ENCODE data around the gene IMPDH1. TPM values are rescaled to one million over a fixed set of nuclear protein-coding genes. Genes with fewer than 3 reads are reported as not detected.

The IMPDH1 gene
- total and polyA plus RNA-seq, 2 donors from 2014 or later = 20.9 to 40.3 TPM

GRCh38 chr7:128399991-128400390 lies 9.8 kb downstream of the IMPDH1 start:
- Histone ChIP-seq H3K4me1 (ENCODE audit: control insufficient read depth in 2 of 3, insufficient read depth in 2 of 3, low read depth in 1 of 3, low read length in 3 of 3) (peaks cover 0 to 4% (median 0%) of the 10 kb centered on the region in 3 donors), H3K36me3 (ENCODE audit: control insufficient read depth in 2 of 3, insufficient read depth in 3 of 3, low read length in 3 of 3) (peaks cover 2 to 9% (median 4%) of the 10 kb centered on the region in 3 donors), H3K9ac (ENCODE audit: low read length in 3 of 3) (no peak overlapping the region), H3K4me3 (ENCODE audit: low read length in 3 of 3) (no peak overlapping the region), H3K27me3 (ENCODE audit: control insufficient read depth, insufficient read depth, low read length) (no peaks in the 10 kb centered on the region), H3K9me3 (ENCODE audit: control insufficient read depth in 2 of 3, insufficient read depth in 1 of 3, low read length in 3 of 3) (no peaks in the 10 kb centered on the region), H3K27ac (ENCODE audit: low read depth in 2 of 2, low read length in 2 of 2) (no peak overlapping the region)
- TF ChIP-seq CTCF (IDR thresholded peaks at IDR 0.05; ENCODE audit: borderline replicate concordance, extremely low read depth, insufficient read depth) = no peak
- intact Hi-C loops (cut with DNase I) = no loop called here
- DNase-seq (no peak), FAIRE-seq (no peak)

- no peak for TF ChIP-seq CTCF (IDR thresholded peaks at IDR 0.05; ENCODE audit: borderline replicate concordance, extremely low read depth, insufficient read depth)
- H3K27ac ChIP-seq (ENCODE audit: low read depth in 2 of 2, low read length in 2 of 2) = no peak overlapping the region
- H3K9ac ChIP-seq (ENCODE audit: low read length in 3 of 3) = no peak overlapping the region
- peaks cover 2 to 9% (median 4%) of the 10 kb centered on the region in 3 donors for H3K36me3 ChIP-seq (ENCODE audit: control insufficient read depth in 2 of 3, insufficient read depth in 3 of 3, low read length in 3 of 3)
- H3K27me3 ChIP-seq (ENCODE audit: control insufficient read depth, insufficient read depth, low read length) = no peaks in the 10 kb centered on the region
- intact Hi-C loops (cut with DNase I) = no loop called here
- FAIRE-seq = no peak
- H3K4me1 ChIP-seq (ENCODE audit: control insufficient read depth in 2 of 3, insufficient read depth in 2 of 3, low read depth in 1 of 3, low read length in 3 of 3) = no peaks in the 10 kb centered on the region
- H3K9me3 ChIP-seq (ENCODE audit: control insufficient read depth in 2 of 3, insufficient read depth in 1 of 3, low read length in 3 of 3) = no peaks in the 10 kb centered on the region
- H3K4me3 ChIP-seq (ENCODE audit: low read length in 3 of 3) = no peak overlapping the region
- no peak for DNase-seq
These were observed 11.0 kb downstream of the IMPDH1 start for GRCh38 chr7:128398841-128399135.

- H3K36me3 ChIP-seq (ENCODE audit: control insufficient read depth in 2 of 3, insufficient read depth in 3 of 3, low read length in 3 of 3) = peaks cover 2 to 9% (median 4%) of the 10 kb centered on the region in 3 donors
- no peak overlapping the region for H3K4me3 ChIP-seq (ENCODE audit: low read length in 3 of 3)
- TF ChIP-seq CTCF (IDR thresholded peaks at IDR 0.05; ENCODE audit: borderline replicate concordance, extremely low read depth, insufficient read depth) = peak; percentile 93
- DNase-seq = peak in 4 of 5 donors; percentile 39 to 65 (median 62)
- H3K9ac ChIP-seq (ENCODE audit: low read length in 3 of 3) = no peak overlapping the region
- H3K27ac ChIP-seq (ENCODE audit: low read depth in 2 of 2, low read length in 2 of 2) = no peak overlapping the region
- H3K9me3 ChIP-seq (ENCODE audit: control insufficient read depth in 2 of 3, insufficient read depth in 1 of 3, low read length in 3 of 3) = no peaks in the 10 kb centered on the region
- intact Hi-C loops (cut with DNase I) = no loop called here
- no peaks in the 10 kb centered on the region for H3K27me3 ChIP-seq (ENCODE audit: control insufficient read depth, insufficient read depth, low read length)
- H3K4me1 ChIP-seq (ENCODE audit: control insufficient read depth in 2 of 3, insufficient read depth in 2 of 3, low read depth in 1 of 3, low read length in 3 of 3) = no peaks in the 10 kb centered on the region
- no peak for FAIRE-seq
These were observed 11.6 kb downstream of the IMPDH1 start for GRCh38 chr7:128398016-128398840.
